Naive B cell (primary cell): ENCODE results near the gene STK36. TPM values are rescaled to one million over a fixed set of nuclear protein-coding genes. Genes with fewer than 3 reads are reported as not detected.
A peak's percentile ranks its signal among the peaks of the same experiment; 100 is the strongest.

Experiments
- ATAC-seq, 2 donors: fragments of 150-1000 bp; cut with Tn5 transposase; 2 replicates each; pipeline ENCODE4 v1.10.0; 2021; ENCODE audit warnings: low read depth in 2 of 2, mild to moderate bottlenecking in 2 of 2, moderate library complexity in 2 of 2
- DNase-seq: peaks from one replicate; pipeline ENCODE4 v3.0.0; 2022
- H3K27ac Mint-ChIP-seq, 6 donors: one replicate each; pipeline ENCODE4 v1.8.0; 2020 to 2022; ENCODE audit warnings: mild to moderate bottlenecking in 6 of 6, mixed read lengths in 6 of 6, moderate library complexity in 5 of 6, inconsistent platforms in 2 of 6
- H3K27me3 Mint-ChIP-seq, 3 donors: one replicate each; pipeline ENCODE4 v1.8.0; 2021 to 2022; ENCODE audit warnings: mixed read lengths in 3 of 3, mild to moderate bottlenecking in 1 of 3
- H3K36me3 Mint-ChIP-seq, 2 donors: one replicate each; pipeline ENCODE4 v1.8.0; 2020 to 2022; ENCODE audit warnings: mixed read lengths in 2 of 2, inconsistent platforms in 1 of 2, mild to moderate bottlenecking in 1 of 2
- H3K4me1 Mint-ChIP-seq, 3 donors: one replicate each; pipeline ENCODE4 v1.8.0; 2020 to 2022; ENCODE audit warnings: mixed read lengths in 3 of 3, inconsistent platforms in 1 of 3, mild to moderate bottlenecking in 1 of 3, moderate library complexity in 1 of 3
- H3K4me3 Mint-ChIP-seq, 8 donors: one replicate each; pipeline ENCODE4 v1.8.0; 2020 to 2022; ENCODE audit warnings: mild to moderate bottlenecking in 8 of 8, mixed read lengths in 8 of 8, moderate library complexity in 8 of 8, inconsistent platforms in 2 of 8
- H3K9me3 Mint-ChIP-seq, 7 donors: one replicate each; pipeline ENCODE4 v1.8.0; 2020 to 2022; ENCODE audit warnings: mixed read lengths in 7 of 7, mild to moderate bottlenecking in 5 of 7, inconsistent platforms in 2 of 7, moderate library complexity in 1 of 7
- polyA plus RNA-seq, 6 donors: library from polyadenylated mRNA; unstranded; fragments of 300-500 nt; fragmentation: Illumina TruSeq; gene quantifications; one replicate each; pipeline ENCODE4 v1.2.3, GENCODE V29; 2021; ENCODE audit warnings: low read depth in 6 of 6

The STK36 gene
- polyA plus RNA-seq, 6 donors from 2014 or later, result 2.0 to 5.9 (median 3.3) TPM

DNA sequence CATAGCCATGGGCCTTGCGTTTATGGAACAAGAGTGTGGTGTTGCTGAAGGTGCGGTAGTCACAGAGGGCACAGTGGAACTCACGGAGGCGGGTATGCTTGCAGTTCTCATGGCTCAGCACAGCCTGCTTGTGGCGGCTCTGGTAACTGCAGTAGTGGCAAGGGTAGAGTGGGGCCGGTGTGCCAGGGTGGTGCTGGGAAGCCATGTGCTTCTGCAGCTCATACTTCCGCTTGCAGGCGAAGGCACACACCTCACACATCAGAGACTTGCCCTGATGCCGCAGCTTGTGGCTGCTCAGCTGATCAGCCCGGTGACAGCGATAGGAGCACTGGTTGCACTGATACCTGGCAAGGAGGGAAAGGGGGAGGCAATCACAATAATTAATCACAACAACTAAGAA lies 27.2 kb upstream of the STK36 start:
- peak overlapping the region in 2 of 6 donors; percentile 46 to 88 for H3K27ac Mint-ChIP-seq
- no peaks in the 10 kb centered on the region for H3K27me3 Mint-ChIP-seq
- ATAC-seq, result no peak
- H3K4me3 Mint-ChIP-seq, result no peak overlapping the region
- no peaks in the 10 kb centered on the region for H3K9me3 Mint-ChIP-seq
- peaks cover 9 to 23% of the 10 kb centered on the region in 2 donors for H3K36me3 Mint-ChIP-seq
- H3K4me1 Mint-ChIP-seq, result peaks cover 3 to 7% (median 7%) of the 10 kb centered on the region in 3 donors
- DNase-seq, result no peak

DNA sequence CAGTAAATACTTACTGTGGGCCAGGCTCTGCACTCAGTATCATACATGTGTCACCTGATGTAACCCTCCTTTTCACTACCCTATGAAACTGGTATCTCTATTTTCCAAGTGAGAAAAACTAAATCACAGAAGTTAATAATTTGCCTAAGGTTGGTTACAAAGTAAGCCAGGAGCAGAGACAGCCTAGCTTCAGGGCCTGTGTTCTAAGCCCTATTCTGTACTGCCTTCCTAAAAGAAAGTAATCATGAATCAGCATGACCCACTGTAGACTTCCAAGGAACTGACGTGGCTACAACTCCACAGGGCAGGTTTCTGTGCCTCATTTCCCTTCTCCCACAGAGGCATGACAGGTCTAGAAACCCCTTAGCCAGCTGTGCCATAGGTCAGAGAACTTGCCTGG lies 26.8 kb upstream of the STK36 start:
- H3K9me3 Mint-ChIP-seq, result no peaks in the 10 kb centered on the region
- peaks cover 3 to 7% (median 7%) of the 10 kb centered on the region in 3 donors for H3K4me1 Mint-ChIP-seq
- H3K27ac Mint-ChIP-seq, result peak overlapping the region in 1 of 6 donors; percentile 88
- no peak overlapping the region for H3K4me3 Mint-ChIP-seq
- no peak for DNase-seq
- peaks cover 9 to 26% of the 10 kb centered on the region in 2 donors for H3K36me3 Mint-ChIP-seq
- no peaks in the 10 kb centered on the region for H3K27me3 Mint-ChIP-seq
- ATAC-seq, result no peak

- Mint-ChIP-seq H3K27me3 (no peaks in the 10 kb centered on the region), H3K27ac (peak overlapping the region in 2 of 6 donors; percentile 11 to 43), H3K4me1 (peaks cover 3 to 12% (median 9%) of the 10 kb centered on the region in 3 donors), H3K9me3 (no peaks in the 10 kb centered on the region), H3K4me3 (no peak overlapping the region), H3K36me3 (peaks cover 9 to 31% of the 10 kb centered on the region in 2 donors)
- ATAC-seq (peak; percentile 59 to 78), DNase-seq (peak; percentile 38)
Observed at GRCh38 chr2:218648088-218648786, 23.6 kb upstream of the STK36 start.

DNA sequence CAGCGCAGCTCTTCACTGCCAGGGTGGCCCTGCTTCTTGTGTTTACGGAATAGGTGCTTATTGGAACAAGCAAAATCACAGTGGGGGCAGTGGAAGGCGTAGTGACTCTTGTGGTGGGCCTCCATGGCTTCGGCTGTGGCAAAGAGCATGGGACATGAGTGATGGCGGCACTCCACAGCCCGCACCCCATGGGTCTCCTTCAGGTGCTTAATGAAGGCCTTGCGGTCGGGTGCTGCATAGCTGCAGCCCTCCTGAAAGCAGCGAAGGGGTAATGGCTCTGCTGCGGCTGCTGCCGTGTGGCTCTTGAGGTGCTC lies 23.1 kb upstream of the STK36 start:
- Mint-ChIP-seq H3K4me3 (no peak overlapping the region), H3K36me3 (peaks cover 9 to 31% of the 10 kb centered on the region in 2 donors), H3K9me3 (no peaks in the 10 kb centered on the region), H3K27ac (peak overlapping the region in 2 of 6 donors; percentile 11 to 43), H3K27me3 (no peaks in the 10 kb centered on the region), H3K4me1 (peaks cover 3 to 12% (median 9%) of the 10 kb centered on the region in 3 donors)
- DNase-seq (no peak), ATAC-seq (peak in 1 of 2 donors; percentile 3)

- Mint-ChIP-seq H3K27me3 (no peaks in the 10 kb centered on the region), H3K4me1 (peaks cover 31 to 42% (median 36%) of the 10 kb centered on the region in 3 donors), H3K36me3 (no peaks in the 10 kb centered on the region), H3K4me3 (no peak overlapping the region), H3K27ac (no peak overlapping the region), H3K9me3 (no peaks in the 10 kb centered on the region)
- DNase-seq (no peak), ATAC-seq (no peak)
Observed at GRCh38 chr2:218655751-218656150, 16.1 kb upstream of the STK36 start.

GRCh38 chr2:218658671-218659257 lies 13.1 kb upstream of the STK36 start:
- Mint-ChIP-seq H3K4me3 (peak overlapping the region; percentile 89 to 98 (median 98)), H3K27ac (peak overlapping the region; percentile 73 to 97 (median 92)), H3K27me3 (no peaks in the 10 kb centered on the region), H3K4me1 (peaks cover 35 to 36% (median 36%) of the 10 kb centered on the region in 3 donors), H3K36me3 (peaks cover 5 to 11% of the 10 kb centered on the region in 2 donors), H3K9me3 (no peaks in the 10 kb centered on the region)
- DNase-seq (peak; percentile 21), ATAC-seq (peak; percentile 17 to 20)

DNA sequence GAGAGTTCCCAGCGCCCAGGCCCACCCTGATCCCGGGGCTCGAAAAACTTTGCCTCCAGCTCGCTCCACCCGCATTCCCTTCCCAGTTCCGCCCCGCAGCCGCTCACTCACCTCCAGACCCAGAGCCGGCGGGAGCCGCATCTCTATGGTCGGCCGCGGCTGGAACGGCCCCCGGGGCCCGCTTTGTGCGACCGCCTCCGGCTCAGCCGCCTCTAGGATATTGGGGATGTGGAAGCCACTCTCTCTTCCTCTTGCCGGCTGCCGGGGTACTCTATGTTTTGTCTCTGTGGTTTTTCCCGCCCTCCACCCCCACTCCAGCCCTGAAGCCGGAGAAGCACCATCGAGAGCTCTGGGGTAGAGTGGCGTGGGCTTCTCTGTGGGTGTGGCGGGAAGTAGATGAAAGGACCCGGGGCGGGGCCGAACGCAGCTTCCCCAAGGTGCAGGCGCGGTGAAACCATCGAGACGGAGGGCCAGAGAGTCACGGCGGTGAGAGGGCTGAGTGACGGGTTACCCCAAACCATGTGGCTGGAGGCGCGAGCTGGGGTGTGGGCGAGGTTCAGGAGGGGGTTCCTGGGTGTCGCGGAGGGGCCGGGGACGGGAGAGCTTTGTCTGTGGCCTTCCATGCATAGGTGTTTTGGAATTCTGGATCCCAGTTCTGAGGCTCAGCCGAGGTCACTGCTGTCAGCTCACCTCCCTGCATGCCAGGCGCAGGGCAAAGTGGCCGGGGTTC lies 12.5 kb upstream of the STK36 start, which contains the start of the genes BCS1L and ZNF142:
Gene BCS1L, plus strand, starts transcription at position 426 of the 730 bp plus-strand sequence. CDS start 1,305 bp downstream, outside the sequence.
Gene ZNF142, minus strand, starts transcription at position 366 of the 730 bp plus-strand sequence. CDS start 3,194 bp downstream, outside the sequence.
- ATAC-seq, result peak; percentile 97 to 98
- peaks cover 5 to 15% of the 10 kb centered on the region in 2 donors for H3K36me3 Mint-ChIP-seq
- H3K4me3 Mint-ChIP-seq, result peak within 1 kb of the TSS; percentile 89 to 98 (median 98)
- peak within 1 kb of the TSS; percentile 73 to 97 (median 92) for H3K27ac Mint-ChIP-seq
- H3K4me1 Mint-ChIP-seq, result peaks cover 35 to 36% (median 36%) of the 10 kb centered on the region in 3 donors
- DNase-seq, result peak; percentile 92
- H3K9me3 Mint-ChIP-seq, result no peaks in the 10 kb centered on the region
- H3K27me3 Mint-ChIP-seq, result no peaks in the 10 kb centered on the region

- H3K36me3 Mint-ChIP-seq, result peaks cover 11 to 20% of the 10 kb centered on the region in 2 donors
- DNase-seq, result no peak
- H3K27ac Mint-ChIP-seq, result peak overlapping the region in 5 of 6 donors; percentile 73 to 97 (median 90)
Observed at GRCh38 chr2:218659988-218660358, 11.9 kb upstream of the STK36 start.

GRCh38 chr2:218662377-218662776 lies 9.5 kb upstream of the STK36 start:
- peaks cover 24 to 37% of the 10 kb centered on the region in 2 donors for H3K36me3 Mint-ChIP-seq
- no peaks in the 10 kb centered on the region for H3K27me3 Mint-ChIP-seq
- ATAC-seq (no peak), DNase-seq (no peak)
- peak overlapping the region in 2 of 8 donors; percentile 60 to 92 for H3K4me3 Mint-ChIP-seq
- no peak overlapping the region for H3K27ac Mint-ChIP-seq
- peaks cover 29 to 33% (median 31%) of the 10 kb centered on the region in 3 donors for H3K4me1 Mint-ChIP-seq
- H3K9me3 Mint-ChIP-seq, result no peaks in the 10 kb centered on the region

More at GRCh38 chr2:218659988-218660358, 11.9 kb upstream of the STK36 start:
- Mint-ChIP-seq H3K27me3 (no peaks in the 10 kb centered on the region), H3K4me1 (peaks cover 35 to 37% (median 36%) of the 10 kb centered on the region in 3 donors), H3K4me3 (peak overlapping the region; percentile 89 to 98 (median 98)), H3K9me3 (no peaks in the 10 kb centered on the region)
- ATAC-seq, result no peak

DNA sequence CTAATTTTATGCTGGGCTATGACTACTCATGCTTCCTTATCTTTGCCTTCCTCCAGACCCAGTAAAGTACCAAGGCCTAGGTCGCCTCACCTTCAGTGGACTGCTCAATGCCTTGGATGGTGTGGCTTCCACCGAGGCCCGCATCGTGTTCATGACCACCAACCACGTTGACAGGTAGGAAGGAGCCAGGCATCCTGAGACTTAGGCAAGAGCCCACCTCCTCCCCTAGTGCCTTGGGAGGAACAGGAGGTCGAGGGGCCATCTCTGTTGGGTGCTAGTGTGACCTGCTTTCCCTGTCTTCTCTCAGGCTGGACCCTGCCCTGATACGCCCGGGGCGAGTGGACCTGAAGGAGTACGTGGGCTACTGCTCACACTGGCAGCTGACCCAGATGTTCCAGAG lies 9.1 kb upstream of the STK36 start:
- no peak for DNase-seq
- no peaks in the 10 kb centered on the region for H3K27me3 Mint-ChIP-seq
- H3K4me3 Mint-ChIP-seq, result peak overlapping the region in 2 of 8 donors; percentile 66 to 92
- peaks cover 24 to 37% of the 10 kb centered on the region in 2 donors for H3K36me3 Mint-ChIP-seq
- H3K27ac Mint-ChIP-seq, result no peak overlapping the region
- no peaks in the 10 kb centered on the region for H3K9me3 Mint-ChIP-seq
- H3K4me1 Mint-ChIP-seq, result peaks cover 26 to 29% (median 27%) of the 10 kb centered on the region in 3 donors
- no peak for ATAC-seq

DNA sequence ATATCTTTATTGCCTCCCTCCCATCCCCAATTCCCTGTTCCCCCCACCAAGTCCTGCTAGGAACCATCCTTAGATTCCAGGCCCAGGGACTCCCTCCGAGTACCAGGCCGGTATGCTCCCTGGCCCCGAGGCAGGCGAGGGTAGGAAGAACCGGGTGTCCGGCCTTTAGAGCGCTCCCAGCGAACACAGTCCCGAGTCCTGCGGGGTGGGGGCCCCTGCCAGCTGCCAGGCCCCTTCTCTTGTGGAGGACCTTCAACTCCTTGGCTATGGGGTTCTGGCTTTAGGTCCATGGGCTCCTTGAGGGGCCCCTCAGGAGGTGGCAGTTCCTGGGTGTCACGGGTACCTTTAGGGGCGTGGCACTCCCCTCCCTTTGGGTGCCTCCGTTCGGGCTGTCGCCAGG lies 8.0 kb upstream of the STK36 start:
- H3K9me3 Mint-ChIP-seq, result no peaks in the 10 kb centered on the region
- H3K36me3 Mint-ChIP-seq, result peaks cover 24 to 37% of the 10 kb centered on the region in 2 donors
- H3K4me1 Mint-ChIP-seq, result peaks cover 15 to 22% (median 16%) of the 10 kb centered on the region in 3 donors
- H3K27ac Mint-ChIP-seq, result no peak overlapping the region
- no peak for DNase-seq
- peak overlapping the region in 1 of 8 donors; percentile 92 for H3K4me3 Mint-ChIP-seq
- H3K27me3 Mint-ChIP-seq, result no peaks in the 10 kb centered on the region
- ATAC-seq, result no peak

DNA sequence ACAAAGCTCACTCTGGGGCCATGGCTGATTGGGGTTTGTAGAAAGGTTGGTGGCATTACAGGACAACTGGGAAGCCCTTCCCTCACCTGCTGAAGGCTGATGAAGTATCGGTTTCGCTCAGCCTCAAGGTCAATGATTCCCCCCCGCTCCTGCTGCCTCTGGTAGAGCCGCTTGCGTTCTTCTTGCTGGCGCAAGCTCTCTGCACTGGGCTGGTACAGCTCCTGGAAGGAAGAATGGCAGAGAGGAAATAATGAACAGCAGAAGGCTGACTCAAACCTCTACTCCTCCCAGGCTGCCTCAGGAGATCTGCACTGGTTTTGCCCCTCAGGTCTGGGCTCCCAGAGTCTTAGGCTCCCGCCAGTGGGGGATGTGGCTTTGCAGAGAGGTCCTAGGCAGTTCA lies 7.2 kb upstream of the STK36 start:
- Mint-ChIP-seq H3K4me3 (no peak overlapping the region), H3K27ac (peak overlapping the region in 1 of 6 donors; percentile 13), H3K9me3 (no peaks in the 10 kb centered on the region), H3K4me1 (peaks cover 8 to 17% (median 9%) of the 10 kb centered on the region in 3 donors), H3K36me3 (peaks cover 24 to 37% of the 10 kb centered on the region in 2 donors), H3K27me3 (no peaks in the 10 kb centered on the region)
- DNase-seq (no peak), ATAC-seq (no peak)

DNA sequence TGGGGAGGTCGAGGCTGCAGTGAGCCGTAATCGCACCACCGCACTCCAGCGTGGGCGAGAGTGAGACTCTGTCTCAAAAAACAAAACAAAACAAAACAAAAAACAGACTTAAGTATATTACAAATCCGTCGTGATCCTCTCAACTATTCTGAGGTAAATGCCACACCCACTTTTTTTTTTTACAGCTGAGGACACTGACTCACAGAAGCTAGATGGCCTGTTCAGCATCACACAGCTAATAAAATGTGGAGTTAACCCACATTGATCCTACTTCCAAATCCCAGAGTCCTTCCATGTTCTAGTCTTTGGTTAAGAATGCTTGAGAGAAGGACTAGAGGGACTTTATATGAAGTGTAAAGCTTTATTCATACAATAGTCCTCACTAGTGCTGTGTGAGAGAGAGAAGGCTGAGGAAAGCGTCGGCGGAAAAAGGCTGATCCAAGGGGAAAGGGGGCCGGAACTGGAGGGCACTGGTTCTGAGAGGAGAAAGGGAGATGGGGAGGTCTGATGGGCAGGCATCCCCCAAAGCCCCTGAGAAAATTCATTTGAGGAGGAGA lies 711 bp upstream of the STK36 start:
- Mint-ChIP-seq H3K36me3 (peaks cover 3 to 7% of the 10 kb centered on the region in 2 donors), H3K4me1 (peaks cover 19 to 28% (median 21%) of the 10 kb centered on the region in 3 donors), H3K4me3 (peak overlapping the region; percentile 95 to 100 (median 99)), H3K27me3 (no peaks in the 10 kb centered on the region), H3K9me3 (no peaks in the 10 kb centered on the region), H3K27ac (peak overlapping the region; percentile 62 to 97 (median 92))
- ATAC-seq, result no peak
- DNase-seq, result no peak
